Measurements from ENCODE around the gene TESK1.

- TF ChIP-seq ZNF274 (IDR thresholded peaks at IDR 0.05; ENCODE audit: low read depth, low read length): no peak
- no peak for TF ChIP-seq SUZ12 (IDR thresholded peaks at IDR 0.05; ENCODE audit: extremely low read depth, insufficient read depth, insufficient read length)
- TF ChIP-seq YY1 (IDR thresholded peaks at IDR 0.05; ENCODE audit: insufficient read depth, insufficient read length): no peak
Measured at GRCh38 chr9:35577486-35577885, 27.6 kb upstream of the TESK1 start.
